Inflammatory macrophage (primary cell): ENCODE results near the gene MRPS6.

Experiments used
- DNase-seq, 2 donors: peaks; one replicate each; pipeline ENCODE4 v3.0.0-alpha.2; 2020 to 2022

The MRPS6 gene

DNA sequence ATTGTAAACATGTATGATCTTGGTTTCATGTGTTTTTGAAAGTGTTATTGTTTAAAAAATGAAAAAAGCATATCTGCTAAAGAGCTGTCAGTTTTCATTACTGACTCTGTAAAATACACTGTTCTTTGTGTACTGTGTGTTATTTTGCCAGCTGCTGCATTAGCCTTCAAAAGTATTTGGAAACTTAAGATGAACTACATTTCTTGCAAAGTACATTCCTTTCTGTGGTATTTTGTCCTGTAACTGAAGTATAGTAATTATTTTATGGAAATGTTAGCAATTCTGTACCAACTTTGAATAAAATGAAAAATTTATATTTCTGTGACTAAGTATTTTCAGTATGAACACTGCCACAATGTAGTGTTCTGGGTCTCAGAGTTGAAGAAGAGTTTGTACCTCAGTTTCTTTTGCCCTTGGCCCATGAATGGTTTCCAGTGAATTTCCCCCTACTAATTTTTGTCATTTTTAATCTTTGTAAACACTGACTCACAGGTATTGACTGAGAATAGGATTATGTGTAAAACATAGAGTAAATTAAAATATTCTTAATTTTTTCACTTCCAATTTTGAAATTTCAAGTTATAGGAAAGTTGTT, 32.7 kb downstream of the MRPS6 start:
- DNase-seq: no peak

DNA sequence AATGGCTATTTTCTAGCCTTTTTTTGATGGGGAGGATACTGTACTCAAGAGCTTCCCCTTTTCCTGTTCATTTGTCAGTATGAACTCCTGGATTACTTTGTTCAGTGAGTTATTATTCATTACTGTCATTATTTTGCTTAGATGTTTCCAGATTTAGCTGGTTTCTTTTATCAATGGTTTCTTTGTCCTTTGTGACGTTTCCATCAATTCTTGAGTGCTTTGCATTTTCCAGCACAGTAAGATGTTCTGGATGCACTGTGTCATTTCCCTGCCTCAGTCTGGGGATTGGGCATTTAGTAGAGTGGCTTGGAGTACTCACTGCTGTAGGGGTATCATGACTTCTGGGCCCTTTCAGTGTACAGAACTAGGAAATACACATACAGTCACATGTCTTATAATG, 34.2 kb downstream of the MRPS6 start:
- DNase-seq: no peak

DNA sequence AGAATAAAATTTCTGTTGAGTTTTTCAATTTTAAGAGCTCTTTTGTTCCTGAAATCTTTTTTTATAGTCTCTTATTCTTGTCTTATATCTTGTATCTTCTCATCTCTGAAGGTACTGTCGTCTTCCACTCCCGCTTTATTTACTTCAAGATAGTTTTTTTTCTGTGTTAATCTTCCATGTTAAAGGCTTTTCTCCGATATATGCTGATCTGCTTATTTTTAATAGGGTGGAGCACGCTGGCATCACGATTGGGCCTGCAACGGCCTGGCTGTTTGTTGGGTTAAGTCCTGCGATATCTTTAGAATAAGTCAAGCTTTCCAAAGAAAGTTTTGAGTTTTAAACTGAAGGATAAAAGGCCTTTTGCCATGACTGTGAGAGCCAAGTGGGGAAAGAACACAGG, 35.7 kb downstream of the MRPS6 start:
- DNase-seq: no peak

DNA sequence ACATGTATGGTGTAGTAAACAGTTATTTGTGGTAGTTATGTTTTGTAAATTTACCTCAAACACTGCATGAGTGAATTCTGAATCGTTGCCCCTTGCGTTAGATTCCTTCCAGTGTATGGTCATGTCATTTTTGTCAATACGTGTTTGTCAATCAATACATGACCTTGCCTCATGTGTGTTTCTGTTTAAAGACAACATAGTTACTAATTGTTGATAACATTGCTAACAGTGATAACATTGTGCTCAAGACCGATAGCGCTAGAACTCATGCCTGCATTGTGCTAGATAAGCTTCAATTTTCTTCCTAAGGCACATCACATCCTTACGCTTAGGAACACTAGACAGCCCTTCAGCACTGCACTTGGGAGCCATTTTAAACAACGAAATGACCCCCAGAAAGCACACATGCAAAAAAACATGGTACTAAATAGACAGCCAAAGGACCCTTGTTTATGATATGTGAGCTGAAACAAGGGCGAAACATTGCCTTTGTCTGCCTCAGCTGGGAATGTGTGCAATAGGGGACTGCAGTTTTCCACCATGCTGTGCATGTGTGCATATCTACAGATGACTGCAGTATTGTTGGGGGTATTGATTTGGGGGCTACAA, 37.3 kb downstream of the MRPS6 start:
- DNase-seq: no peak

DNA sequence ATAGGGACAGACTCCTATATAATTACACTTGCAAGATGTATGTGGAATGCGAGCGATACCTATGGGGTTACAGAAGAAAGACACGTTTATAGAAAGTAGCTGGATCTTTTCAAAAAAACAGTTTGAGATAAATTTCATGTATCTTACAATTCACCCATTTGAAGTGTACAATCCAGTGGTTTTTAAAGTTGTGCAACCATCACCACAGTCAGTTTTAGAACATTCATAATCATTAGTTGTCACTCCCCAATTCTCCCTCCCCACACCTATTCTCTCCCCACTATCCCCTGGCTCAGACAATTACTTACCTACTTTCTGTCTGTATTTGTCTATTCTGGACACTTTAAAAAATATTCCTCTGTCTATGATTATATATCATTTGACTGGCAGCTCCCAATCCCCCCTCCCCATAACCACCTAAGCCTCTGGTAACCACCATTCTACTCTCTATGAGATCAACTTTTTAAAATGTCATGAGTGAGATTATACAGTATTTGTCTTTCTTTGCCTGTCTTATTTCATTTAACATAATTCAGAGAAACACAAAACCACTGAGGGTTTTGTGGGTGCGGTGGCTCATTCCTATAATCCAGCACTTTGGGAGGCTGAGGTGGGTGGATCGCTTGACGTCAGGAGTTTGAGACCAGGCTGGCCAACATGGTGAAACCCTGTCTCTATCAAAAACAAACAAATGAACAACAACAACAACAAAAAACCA, 39.1 kb downstream of the MRPS6 start:
- no peak for DNase-seq

DNA sequence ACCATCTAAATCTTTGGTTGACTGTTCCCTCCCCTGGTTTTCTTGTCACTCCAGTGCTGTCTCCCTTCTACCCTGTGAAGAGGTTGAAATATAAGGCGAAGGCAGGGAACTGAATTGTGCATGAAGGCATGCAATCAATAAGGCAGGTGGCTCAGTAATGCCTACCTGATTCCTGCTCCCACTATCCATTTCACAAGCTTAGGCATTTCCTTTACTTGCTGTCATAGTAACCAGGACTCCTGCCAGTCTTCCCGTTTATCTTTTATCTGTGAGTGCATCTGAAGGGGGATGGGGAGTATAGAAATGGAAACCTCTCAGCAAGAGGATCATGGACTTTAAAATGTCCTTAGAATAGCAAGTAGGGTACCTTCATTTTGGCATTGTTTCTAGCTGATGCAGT, 40.5 kb downstream of the MRPS6 start:
- DNase-seq: no peak

DNA sequence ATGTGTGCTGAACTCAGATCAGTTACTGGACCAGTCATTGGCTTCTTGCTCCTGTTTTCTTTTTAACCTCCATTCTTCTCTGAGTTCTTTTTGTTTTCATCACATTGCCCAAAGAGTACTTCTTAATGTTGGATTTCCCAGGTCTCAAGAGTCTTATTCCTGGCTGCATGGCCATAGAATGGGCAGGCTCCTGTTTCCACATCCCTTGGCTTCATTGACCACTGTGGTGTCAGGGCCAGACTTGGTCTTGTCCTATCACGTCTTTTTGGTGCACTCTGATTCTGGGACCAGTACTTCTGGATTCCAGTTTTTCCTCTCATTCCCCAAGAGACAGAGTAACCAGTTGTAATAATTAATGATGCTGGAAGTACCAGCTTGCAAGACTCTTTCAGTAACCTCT, 41.8 kb downstream of the MRPS6 start:
- no peak for DNase-seq

DNA sequence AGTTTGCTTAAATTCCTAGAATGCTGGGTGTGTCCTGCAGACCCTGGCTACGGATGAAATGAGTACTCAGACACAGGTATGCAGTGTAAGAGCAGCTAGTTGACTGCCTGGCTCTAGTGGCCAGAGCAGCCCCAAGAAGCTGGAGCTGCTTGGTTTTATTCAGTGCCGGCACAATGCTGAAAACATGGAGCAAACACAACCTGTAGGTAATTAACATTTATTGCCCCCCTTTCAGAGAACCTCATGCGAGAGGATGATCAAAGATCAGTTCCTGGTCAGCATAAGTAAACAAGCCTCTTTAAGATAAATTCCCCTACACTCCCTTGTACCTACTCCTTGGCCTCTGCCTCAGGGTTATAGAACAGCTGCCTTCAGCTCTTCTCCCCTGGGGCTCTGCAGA, 43.2 kb downstream of the MRPS6 start:
- DNase-seq: no peak

DNA sequence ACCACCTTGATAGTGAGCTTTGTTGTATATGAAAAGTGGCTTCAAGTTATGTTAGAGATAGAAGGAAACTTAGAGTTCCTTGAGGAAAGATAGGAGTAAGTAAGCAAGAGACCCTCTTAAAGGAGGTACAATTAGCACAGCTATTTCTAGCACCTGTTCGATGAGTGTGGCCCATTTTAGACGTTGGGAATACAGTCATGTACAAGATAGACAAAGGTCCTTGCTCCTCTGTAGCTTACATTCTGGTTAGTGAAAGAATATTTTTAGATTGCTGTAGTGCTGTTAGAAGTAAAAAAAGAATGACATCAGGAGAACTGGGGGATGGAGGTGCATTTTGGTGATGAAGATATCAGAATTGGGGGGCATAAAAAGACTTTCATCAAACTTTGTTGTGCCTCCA, 47.5 kb downstream of the MRPS6 start:
- DNase-seq: no peak

DNA sequence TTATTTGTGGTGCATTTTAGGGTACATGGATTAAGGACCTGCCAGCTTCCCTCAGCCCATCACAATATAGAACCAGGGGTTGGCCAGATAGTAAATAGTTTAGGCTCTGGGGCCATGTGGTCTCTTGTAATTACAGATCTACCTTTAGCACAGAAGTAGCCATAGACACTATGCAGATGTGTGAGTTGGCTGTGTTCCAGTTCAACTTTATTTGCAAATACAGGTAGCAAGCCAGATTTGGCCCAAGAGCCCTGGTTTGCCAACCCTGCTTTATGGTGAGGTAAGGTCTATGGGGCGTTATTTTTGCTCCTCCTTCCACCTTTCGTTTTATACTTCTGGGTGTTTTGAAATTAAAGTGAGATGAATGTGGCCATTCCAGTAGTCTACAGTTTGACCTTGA, 48.7 kb downstream of the MRPS6 start:
- no peak for DNase-seq

DNA sequence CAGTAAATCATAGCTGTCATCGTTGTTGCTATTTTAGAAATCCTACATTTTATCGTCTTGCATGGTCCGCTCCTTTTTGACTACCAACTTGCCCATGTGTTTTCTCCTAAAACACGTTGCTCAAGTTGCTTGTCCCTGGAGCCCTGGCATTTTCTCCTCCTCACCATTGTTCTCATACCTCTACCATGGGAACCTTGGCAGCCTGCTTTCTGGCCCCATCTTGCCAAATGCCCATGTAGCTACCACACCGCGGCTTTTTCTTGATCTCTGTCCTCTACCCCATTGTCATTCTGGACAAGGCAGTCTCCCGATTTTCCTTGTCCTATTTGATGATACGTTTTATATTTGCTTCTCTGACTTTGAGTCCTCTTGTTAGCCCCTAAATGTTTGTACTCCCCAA, 50.2 kb downstream of the MRPS6 start:
- no peak for DNase-seq

DNA sequence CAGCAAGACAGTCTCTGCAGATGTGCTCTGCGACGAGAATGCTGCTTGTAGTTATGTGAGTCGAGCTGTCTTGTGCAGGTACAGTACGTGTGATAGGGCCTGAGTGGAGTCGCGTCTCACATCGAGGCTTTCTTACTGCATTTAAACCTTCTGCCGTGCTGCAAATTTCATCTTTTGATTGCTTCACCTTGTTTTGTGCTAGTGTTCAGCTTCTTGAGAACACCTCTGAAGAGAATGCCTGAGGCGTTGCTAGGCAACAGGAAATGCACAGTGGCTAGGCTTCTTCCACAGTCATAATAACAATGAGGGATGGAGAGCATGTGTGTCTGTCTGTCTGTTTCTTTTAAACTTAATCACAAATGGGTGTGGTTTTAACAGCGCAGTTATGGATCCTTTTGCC, 52.9 kb downstream of the MRPS6 start:
- no peak for DNase-seq

DNA sequence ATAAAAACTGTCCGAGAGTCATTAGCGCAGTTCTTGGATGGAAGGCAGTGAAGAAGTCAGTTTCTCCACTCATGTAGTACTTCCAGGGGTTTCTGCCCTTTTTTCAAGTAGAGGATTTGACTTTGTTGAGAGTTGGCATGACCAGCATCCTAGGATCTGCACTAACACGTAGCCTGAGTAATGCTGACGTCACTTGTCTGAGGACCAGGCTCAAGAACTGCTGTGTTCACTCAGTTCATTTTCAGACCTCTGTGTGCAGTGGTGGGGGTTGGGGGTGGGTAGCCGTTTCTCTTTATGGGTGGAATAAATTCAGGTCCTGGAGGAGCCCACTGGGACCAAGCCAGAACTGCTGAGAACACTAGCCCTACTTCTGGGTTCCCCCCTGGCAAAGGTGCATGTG, 53.3 kb downstream of the MRPS6 start:
- DNase-seq: no peak

DNA sequence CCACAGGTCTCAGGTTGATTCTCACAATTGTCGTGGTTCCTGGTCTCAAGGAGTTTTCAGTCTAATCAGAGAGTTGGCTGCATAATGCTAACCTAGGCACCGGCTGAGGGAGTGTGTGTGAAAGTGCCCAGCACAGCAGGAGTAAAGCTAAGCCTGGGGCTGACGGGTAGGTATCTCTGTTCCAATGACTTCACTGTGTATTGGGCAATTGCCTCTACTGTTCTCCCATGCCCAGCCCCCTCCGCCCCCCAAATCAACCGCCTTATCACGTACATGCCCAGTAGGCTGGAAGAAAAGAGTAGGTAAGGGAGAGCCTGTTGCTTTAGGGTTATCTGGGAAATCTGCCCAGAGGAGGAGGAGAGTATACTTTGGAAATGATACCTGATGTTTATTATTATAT, 54.7 kb downstream of the MRPS6 start:
- no peak for DNase-seq

DNA sequence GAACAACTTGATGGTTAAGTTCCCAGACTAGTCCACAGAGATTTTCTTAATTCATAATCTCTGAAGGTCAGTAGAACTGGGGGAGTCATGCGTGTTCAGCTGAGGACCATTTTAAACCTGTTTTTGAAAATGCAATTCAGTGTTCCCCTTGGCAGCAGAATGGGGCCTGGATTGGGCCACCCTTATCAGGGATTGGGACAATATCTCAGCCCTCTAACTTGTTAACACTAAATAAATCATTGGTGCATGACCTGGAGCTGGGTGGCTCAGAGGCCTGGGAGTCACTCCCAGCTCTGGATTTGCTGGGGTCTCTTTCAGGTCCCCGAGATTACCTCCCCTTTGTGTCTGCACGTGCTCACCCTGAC, 55.3 kb downstream of the MRPS6 start:
- DNase-seq: no peak

DNA sequence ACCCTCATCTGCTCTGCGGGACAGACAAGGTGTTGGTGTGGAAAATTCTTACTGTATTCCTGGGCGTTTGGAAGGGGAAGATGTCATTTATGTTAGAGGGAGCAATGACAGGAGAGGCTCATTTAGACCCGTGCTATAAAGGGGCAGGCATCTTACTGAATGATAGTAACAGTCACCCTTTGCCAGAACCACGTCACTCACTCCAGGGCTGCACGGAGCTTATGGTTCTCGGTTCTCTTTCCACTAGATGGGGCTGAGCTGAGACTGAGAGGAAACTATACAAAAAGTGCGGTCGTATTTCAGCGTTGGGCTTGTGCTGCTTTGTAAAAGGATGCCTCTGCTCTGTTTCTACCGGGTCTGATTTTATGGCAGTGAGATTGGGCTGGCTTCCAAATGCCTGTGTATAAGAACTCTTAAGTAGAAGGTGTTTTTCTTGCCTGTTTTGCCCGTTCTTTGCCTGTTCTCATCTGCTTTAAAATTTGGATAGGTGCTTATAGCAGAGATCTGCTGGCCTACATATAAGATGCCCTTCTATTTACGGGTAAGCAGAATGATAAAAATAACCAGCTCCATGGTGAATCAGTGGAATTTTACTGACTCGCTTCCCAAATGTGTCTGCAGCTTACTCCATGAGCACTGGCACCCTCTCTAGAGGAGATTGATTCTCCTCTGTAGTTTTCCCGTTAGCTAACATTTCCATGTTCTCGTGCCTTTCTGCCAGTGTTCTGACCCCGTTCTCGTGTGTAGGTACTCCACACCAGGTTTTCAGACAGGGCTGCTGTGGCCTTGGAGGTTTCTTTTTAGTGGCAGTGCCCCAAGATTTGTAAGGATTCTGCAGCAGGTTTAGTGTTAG, 55.9 kb downstream of the MRPS6 start:
- no peak for DNase-seq

DNA sequence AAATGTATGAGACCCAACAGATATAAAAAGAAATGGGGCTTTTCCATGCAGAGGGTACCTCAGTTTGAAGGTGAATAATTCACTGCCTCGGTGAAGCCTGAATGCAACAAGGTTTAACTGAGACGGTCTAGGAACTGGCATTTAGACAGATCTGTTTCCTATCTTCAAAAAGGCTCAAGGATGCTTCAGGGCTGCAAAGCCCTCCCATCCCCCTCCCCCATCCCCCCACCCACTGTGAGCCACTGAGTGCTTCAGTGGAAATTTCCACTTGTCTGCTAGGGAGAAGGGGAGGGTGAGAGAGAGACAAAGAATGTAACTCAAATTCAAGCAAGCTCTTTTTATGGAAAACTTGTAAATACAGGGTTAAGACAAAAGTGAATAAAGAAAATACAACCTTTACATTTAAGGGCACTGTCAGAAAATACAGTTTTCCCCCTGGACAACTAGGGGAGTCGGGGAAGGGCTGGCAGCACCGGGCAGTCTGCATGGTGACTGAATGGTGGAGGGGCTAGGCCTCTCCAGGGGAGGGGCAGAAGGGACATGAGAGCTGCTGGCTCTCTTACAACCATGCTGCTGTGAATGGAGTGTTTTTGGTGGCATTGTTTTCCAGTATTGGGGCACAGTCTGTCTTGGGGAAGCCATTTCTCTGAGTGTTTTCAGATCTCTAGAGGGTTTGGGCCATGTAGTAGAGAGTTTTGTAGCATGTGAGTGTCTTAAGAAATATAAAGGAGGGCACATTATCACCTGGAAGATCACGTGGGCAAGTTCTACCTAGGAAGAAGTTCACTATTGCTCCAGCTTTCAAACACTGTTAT, 56.7 kb downstream of the MRPS6 start:
- DNase-seq: no peak

DNA sequence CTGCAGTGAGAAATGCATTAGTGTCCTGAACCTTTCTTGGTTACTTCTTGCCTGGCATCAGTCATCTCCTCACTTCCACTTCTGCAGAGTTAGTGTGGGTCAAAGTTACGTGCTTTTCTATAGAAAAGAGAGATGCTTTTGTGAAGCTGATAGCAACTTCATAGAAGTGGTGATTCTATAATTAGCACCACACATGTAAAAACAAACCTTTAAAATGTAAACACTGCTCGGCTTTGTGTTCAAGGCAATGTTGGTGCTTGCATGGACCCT, 57.3 kb downstream of the MRPS6 start:
- DNase-seq: no peak

DNA sequence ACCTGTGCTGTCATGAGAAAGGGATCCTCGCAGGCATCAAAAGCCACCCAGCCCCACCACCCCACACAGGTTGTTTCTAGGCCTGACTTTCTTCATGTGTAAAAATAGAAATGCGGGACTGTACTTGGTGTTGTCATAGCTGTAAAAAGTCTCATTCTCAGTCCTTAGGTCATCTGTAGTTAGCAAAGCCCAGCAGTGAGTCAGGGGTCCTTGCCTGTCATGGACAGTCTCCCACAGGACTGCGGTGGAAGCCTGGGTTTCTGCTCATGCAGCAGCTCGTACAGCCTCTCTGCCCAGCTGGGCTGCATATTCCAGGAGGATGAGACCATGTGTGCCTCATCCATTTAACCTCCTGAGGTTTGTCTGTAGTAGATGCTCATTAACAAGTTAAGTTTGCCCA, 58.2 kb downstream of the MRPS6 start:
- no peak for DNase-seq

DNA sequence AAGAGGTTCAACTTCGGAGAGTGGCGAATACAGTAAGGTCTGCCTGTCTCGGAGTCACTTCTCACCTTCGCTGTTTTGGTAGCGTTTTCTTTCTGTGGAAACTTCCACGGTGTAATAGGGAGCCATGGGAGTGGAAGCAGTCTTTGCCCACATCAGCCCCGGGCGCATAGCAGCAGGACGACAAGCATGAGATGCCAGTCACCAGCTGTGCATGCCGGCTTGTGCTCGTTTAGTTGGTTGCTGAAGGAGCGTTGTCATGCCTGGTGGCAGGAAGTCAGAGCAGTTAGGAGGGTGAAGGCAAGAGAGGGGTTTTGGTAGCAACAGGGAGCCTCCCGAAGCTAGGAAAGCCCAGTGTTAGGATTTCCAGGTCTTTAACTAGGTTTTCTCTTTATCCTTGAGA, 58.8 kb downstream of the MRPS6 start:
- no peak for DNase-seq

DNA sequence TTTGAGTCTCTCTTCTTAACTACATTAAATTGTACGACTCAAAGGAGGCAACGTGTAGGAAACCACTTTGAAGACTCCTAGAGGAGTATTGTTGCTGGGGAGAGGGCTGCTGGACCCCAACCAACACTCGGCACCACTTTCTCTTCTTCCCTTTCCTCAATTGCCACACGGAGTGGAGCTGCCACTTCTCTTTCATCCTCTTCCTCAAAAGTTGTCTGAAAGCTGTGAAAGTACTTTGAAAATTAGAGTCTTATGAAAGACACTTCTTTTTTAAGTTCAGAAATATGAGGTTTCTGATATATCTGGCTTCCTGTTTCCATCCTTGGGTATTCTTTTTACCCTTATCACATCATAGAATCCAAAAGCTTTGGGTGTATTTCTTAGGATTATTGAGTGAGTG, 59.5 kb downstream of the MRPS6 start:
- DNase-seq: peak; percentile 30 to 72

DNA sequence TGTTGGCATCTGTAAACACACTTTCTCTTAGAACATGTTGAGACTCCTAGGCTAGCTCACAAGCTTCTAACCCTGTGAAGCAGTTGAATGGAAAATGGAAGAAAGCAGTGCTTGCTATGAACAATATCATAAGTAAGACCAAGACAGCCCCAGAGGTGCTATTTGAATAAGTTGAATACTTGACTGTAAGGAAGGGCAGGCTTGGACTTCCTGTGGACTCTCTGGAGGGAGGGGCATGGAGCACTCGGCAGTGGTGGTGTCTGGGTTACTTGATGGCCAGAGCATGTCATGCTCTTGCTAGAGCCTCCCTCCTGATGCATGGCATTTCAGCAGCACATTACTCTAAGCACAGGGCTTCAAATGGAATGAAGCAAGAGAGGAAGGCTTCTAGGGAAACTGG, 60.0 kb downstream of the MRPS6 start:
- DNase-seq: peak; percentile 11

DNA sequence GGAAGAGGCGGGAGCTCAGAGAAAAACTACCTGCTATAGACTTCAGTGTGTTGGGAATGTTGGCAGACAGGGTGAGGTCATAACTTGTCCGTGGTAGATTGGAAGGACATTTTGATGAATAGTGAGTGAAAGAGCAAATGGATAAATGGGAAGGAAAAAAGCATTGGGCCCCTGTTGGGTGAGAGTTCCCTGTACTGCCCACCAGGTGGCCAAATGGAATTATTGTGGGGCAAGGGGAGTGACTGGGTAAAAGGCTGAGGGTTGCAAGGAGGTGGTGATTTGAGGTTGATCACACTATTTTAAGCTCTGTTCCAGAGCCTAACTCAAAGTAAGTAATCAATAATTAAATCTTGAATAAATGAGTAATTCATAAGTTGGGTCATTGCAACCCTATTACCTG, 60.4 kb downstream of the MRPS6 start:
- no peak for DNase-seq
